ENCODE data around the gene KDELR3. TPM values are rescaled to one million over a fixed set of nuclear protein-coding genes. Genes with fewer than 3 reads are reported as not detected.
"Not testable (repeated sequence)": the region's sequence is repeated elsewhere in the genome, so short reads cannot be mapped to it uniquely, and the experiment has no call there.

The KDELR3 gene
- total RNA-seq, 1 donor from 2014 or later, result 72.6 TPM

DNA sequence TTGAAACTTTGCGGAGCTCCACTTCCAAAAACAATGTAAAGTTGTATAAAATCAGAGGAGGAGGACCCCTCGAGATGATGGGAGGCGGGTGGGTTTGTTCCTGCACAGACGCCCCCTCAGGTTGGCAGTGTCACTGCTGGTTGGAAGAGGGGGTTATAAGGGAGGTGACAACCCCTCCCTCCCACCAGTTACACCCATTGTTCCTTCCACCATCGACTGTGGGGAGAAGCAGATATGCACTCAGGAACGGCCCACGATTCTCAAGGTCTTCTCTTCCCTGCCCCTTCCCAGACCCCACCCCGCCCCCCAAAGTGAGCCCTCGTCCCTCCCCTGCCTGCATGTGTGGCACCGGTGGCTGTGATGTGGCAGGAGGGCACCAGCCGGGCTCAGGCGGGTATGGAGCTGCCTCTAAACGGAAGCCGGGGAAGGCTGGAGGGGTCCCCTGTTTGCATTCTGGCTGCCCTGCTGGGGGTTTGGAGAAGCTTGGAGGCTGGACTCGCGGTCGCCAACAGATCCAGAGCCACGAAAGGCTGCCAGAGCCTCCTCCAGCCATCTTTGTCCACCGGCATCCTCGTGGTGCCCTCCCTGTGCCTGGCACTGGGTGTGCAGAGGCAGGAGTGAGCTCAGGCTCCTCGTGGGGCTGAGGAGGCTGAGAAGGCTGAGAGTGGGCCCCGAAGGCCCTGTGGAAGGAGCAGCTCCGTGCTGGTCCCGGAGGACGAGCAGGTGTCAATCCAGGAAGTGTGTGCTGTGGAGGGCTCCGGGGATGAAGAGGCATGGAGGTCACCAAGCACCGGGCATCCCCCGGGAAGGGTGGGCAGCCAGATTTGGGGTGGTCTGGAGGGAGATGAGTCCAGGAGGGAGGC lies 778 bp downstream of the KDELR3 start:
- peaks cover 5% of the 10 kb centered on the region for H3K4me1 Mint-ChIP-seq (ENCODE audit: low read depth, unreplicated experiment)
- Histone ChIP-seq H3K27ac (ENCODE audit: low read depth, low read length) (peak overlapping the region; percentile 85), H3K79me2 (ENCODE audit: insufficient read depth, low read length) (peaks cover 37% of the 10 kb centered on the region), H3K9ac (ENCODE audit: low read length) (peak overlapping the region; percentile 97), H2AFZ (ENCODE audit: low read depth, low read length) (peak overlapping the region; percentile 87), H3K4me3 (ENCODE audit: insufficient read depth, low read depth, low read length) (peak overlapping the region; percentile 74), H3K9me3 (ENCODE audit: insufficient read depth, low read depth, low read length) (no peaks in the 10 kb centered on the region), H3K36me3 (ENCODE audit: insufficient read depth, low read length) (no peaks in the 10 kb centered on the region), H3K4me2 (ENCODE audit: low read length) (peak overlapping the region; percentile 92), H4K20me1 (ENCODE audit: insufficient read depth, low read length) (peaks cover 26% of the 10 kb centered on the region), H3K27me3 (ENCODE audit: insufficient read depth, low read length) (peaks cover under 1% of the 10 kb centered on the region), H3K4me1 (ENCODE audit: insufficient read depth, low read length) (peaks cover 17% of the 10 kb centered on the region)
- H3K36me3 Mint-ChIP-seq (ENCODE audit: low read depth, unreplicated experiment), result peaks cover 3% of the 10 kb centered on the region
- TF ChIP-seq CTCF (IDR thresholded peaks at IDR 0.05; ENCODE audit: insufficient read depth, low read depth, low read length) (no peak), EZH2 (IDR thresholded peaks at IDR 0.05; ENCODE audit: insufficient read depth, low read length) (no peak)
- peak overlapping the region; percentile 87 for H3K4me3 Mint-ChIP-seq (ENCODE audit: unreplicated experiment)
- peak overlapping the region; percentile 86 for H3K27ac Mint-ChIP-seq (ENCODE audit: unreplicated experiment)
- H3K9me3 Mint-ChIP-seq (ENCODE audit: unreplicated experiment), result no peaks in the 10 kb centered on the region
- no peak for FAIRE-seq
- peaks cover 7% of the 10 kb centered on the region for H3K27me3 Mint-ChIP-seq (ENCODE audit: low read depth, unreplicated experiment)
- DNase-seq (ENCODE audit: low read depth), result no peak

DNA sequence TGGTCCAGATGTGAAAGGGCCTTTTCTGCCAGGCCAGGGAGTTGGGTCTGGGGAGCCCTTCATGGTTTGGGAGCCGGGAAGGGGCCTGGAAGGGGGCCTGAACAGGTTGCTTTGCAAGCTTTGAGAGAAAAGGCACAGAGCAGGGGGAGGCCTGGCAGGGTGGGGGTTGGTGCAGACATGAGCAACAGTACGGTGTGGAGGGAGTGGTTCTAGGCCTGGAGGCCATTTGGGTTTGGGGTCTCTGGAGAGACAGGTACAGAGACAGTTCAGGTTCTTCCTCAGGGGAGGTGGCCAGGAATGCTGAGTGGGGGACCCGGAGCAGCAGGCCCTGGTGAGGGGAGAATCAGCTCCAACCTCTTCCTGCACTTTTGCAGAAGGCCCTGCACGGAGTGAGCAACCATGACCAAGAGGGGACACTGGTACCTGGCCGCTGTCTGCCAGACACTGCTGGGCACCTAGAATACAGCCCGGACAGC lies 1.4 kb downstream of the KDELR3 start:
- Histone ChIP-seq H3K27ac (ENCODE audit: low read depth, low read length) (no peak overlapping the region), H3K79me2 (ENCODE audit: insufficient read depth, low read length) (peaks cover 37% of the 10 kb centered on the region), H3K9me3 (ENCODE audit: insufficient read depth, low read depth, low read length) (no peaks in the 10 kb centered on the region), H3K4me1 (ENCODE audit: insufficient read depth, low read length) (peaks cover 22% of the 10 kb centered on the region), H3K27me3 (ENCODE audit: insufficient read depth, low read length) (no peaks in the 10 kb centered on the region), H3K4me3 (ENCODE audit: insufficient read depth, low read depth, low read length) (peak overlapping the region; percentile 74), H3K9ac (ENCODE audit: low read length) (peak overlapping the region; percentile 97), H4K20me1 (ENCODE audit: insufficient read depth, low read length) (peaks cover 31% of the 10 kb centered on the region), H3K36me3 (ENCODE audit: insufficient read depth, low read length) (no peaks in the 10 kb centered on the region), H2AFZ (ENCODE audit: low read depth, low read length) (no peak overlapping the region), H3K4me2 (ENCODE audit: low read length) (peak overlapping the region; percentile 92)
- Mint-ChIP-seq H3K4me1 (ENCODE audit: low read depth, unreplicated experiment) (peaks cover 10% of the 10 kb centered on the region), H3K36me3 (ENCODE audit: low read depth, unreplicated experiment) (peaks cover 5% of the 10 kb centered on the region), H3K27ac (ENCODE audit: unreplicated experiment) (no peak overlapping the region), H3K27me3 (ENCODE audit: low read depth, unreplicated experiment) (peaks cover 4% of the 10 kb centered on the region), H3K9me3 (ENCODE audit: unreplicated experiment) (no peaks in the 10 kb centered on the region), H3K4me3 (ENCODE audit: unreplicated experiment) (peak overlapping the region; percentile 87)
- FAIRE-seq, result no peak
- DNase-seq (ENCODE audit: low read depth), result no peak
- TF ChIP-seq CTCF (IDR thresholded peaks at IDR 0.05; ENCODE audit: insufficient read depth, low read depth, low read length) (no peak), EZH2 (IDR thresholded peaks at IDR 0.05; ENCODE audit: insufficient read depth, low read length) (no peak)

DNA sequence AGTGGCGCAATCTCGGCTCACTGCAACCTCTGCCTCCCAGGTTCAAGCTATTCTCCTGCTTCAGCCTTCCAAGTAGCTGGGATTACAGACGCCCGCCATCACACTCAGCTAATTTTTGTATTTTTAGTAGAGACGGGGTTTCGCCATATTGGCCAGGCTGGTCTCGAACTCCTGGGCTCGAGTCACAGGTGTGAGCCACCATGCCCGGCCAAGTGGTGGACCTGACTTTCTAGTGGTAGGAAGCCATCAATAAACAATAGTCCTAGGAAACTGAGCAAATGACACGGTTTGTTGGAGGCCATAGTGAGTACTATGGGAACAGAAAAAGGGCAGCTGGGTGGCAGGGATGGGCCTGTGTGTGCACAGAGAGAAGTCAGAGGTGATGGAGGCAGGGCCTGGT lies 2.3 kb downstream of the KDELR3 start:
- not testable (repeated sequence) for H3K9ac ChIP-seq (ENCODE audit: low read length); H3K36me3 Mint-ChIP-seq (ENCODE audit: low read depth, unreplicated experiment); H3K4me3 Mint-ChIP-seq (ENCODE audit: unreplicated experiment); H3K9me3 Mint-ChIP-seq (ENCODE audit: unreplicated experiment); H3K9me3 ChIP-seq (ENCODE audit: insufficient read depth, low read depth, low read length); H3K27ac ChIP-seq (ENCODE audit: low read depth, low read length); H3K27ac Mint-ChIP-seq (ENCODE audit: unreplicated experiment); DNase-seq (ENCODE audit: low read depth); H3K27me3 ChIP-seq (ENCODE audit: insufficient read depth, low read length); H2AFZ ChIP-seq (ENCODE audit: low read depth, low read length); H3K27me3 Mint-ChIP-seq (ENCODE audit: low read depth, unreplicated experiment); H3K4me3 ChIP-seq (ENCODE audit: insufficient read depth, low read depth, low read length); H3K4me2 ChIP-seq (ENCODE audit: low read length); FAIRE-seq; H3K36me3 ChIP-seq (ENCODE audit: insufficient read depth, low read length)
- Histone ChIP-seq H4K20me1 (ENCODE audit: insufficient read depth, low read length) (peaks cover 35% of the 10 kb centered on the region), H3K79me2 (ENCODE audit: insufficient read depth, low read length) (peaks cover 37% of the 10 kb centered on the region), H3K4me1 (ENCODE audit: insufficient read depth, low read length) (peaks cover 23% of the 10 kb centered on the region)
- H3K4me1 Mint-ChIP-seq (ENCODE audit: low read depth, unreplicated experiment), result peaks cover 12% of the 10 kb centered on the region

All from astrocyte (in vitro differentiated cells and primary cell).